ENCODE results near the gene AMT.

DNA sequence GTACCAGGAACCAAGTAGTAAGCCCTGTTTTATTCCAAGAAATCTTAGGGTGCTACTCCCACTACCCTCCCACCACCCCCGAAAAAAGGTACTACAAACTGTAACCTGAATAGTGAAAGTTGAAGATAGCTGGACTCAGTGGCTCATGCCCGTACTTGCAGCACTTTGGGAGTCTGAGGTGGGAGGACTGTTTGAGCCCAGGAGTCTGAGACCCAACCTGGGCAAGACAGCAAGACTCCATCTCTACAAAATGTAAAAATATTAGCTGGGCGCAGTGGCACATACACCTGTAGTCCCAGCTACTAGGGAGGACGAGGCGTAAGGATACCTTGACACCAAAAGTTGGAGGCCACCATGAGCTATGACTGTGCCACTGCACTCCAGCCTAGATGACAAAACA lies 18.4 kb downstream of the AMT start:
- TF ChIP-seq, protein P1, sequence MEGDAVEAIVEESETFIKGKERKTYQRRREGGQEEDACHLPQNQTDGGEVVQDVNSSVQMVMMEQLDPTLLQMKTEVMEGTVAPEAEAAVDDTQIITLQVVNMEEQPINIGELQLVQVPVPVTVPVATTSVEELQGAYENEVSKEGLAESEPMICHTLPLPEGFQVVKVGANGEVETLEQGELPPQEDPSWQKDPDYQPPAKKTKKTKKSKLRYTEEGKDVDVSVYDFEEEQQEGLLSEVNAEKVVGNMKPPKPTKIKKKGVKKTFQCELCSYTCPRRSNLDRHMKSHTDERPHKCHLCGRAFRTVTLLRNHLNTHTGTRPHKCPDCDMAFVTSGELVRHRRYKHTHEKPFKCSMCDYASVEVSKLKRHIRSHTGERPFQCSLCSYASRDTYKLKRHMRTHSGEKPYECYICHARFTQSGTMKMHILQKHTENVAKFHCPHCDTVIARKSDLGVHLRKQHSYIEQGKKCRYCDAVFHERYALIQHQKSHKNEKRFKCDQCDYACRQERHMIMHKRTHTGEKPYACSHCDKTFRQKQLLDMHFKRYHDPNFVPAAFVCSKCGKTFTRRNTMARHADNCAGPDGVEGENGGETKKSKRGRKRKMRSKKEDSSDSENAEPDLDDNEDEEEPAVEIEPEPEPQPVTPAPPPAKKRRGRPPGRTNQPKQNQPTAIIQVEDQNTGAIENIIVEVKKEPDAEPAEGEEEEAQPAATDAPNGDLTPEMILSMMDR (conservative IDR thresholded peaks at IDR 0.05; ENCODE audit: low read length) = no peak
- no peak for TF ChIP-seq EZH2phosphoT487 (IDR thresholded peaks at IDR 0.05; ENCODE audit: borderline replicate concordance, low read depth, low read length)

All from OCI-LY7 (cell line).